GM12878 (cell line): ENCODE results near the gene CPT2. TPM values are rescaled to one million over a fixed set of nuclear protein-coding genes. Genes with fewer than 3 reads are reported as not detected.

ENCODE experiments used
- BACH1 ChIP-seq: fragments of 450-650 bp; IDR thresholded peaks from 2 replicates; pipeline ENCODE4 v1.6.1; 2017; ENCODE audit warnings: mild to moderate bottlenecking, borderline replicate concordance
- BCL11A ChIP-seq: IDR thresholded peaks from 2 replicates; pipeline ENCODE4 v1.6.1; 2011; ENCODE audit warnings: low read depth, low read length
- CBX3 ChIP-seq: fragments of 200-600 bp; sonication (generic); IDR thresholded peaks from 2 replicates; pipeline ENCODE4 v1.6.1; 2016; ENCODE audit warnings: low read depth, borderline replicate concordance
- CHD1 ChIP-seq: IDR thresholded peaks from 2 replicates; pipeline ENCODE4 v1.6.1; 2012; ENCODE audit warnings: low read depth, low read length, improper control_type of control experiment
- CHD4 ChIP-seq: fragments of 200-600 bp; sonication (generic); IDR thresholded peaks from 2 replicates; pipeline ENCODE4 v1.6.1; 2016; ENCODE audit warnings: mild to moderate bottlenecking
- E2F8 ChIP-seq: fragments of 450-650 bp; IDR thresholded peaks from 2 replicates; pipeline ENCODE4 v1.6.1; 2018; ENCODE audit warnings: mild to moderate bottlenecking, low read depth, moderate library complexity; ENCODE audit not compliant: partially characterized antibody
- FOS ChIP-seq: IDR thresholded peaks from 3 replicates; pipeline ENCODE4 v1.6.1; 2011; ENCODE audit warnings: borderline replicate concordance; ENCODE audit not compliant: insufficient read length; ENCODE audit errors: extremely low read depth
- GATAD2B ChIP-seq: fragments of 450-650 bp; conservative IDR thresholded peaks from 2 replicates; pipeline ENCODE4 v1.6.1; 2017; ENCODE audit warnings: low read depth, mild to moderate bottlenecking, moderate library complexity
- MAX ChIP-seq: IDR thresholded peaks from 2 replicates; pipeline ENCODE4 v1.6.1; 2012; ENCODE audit warnings: low read depth, low read length, improper control_type of control experiment
- MLLT1 ChIP-seq: fragments of 450-650 bp; IDR thresholded peaks from 2 replicates; pipeline ENCODE4 v1.6.1; 2016; ENCODE audit warnings: mild to moderate bottlenecking
- MTA2 ChIP-seq: fragments of 450-650 bp; IDR thresholded peaks from 2 replicates; pipeline ENCODE4 v1.6.1; 2016; ENCODE audit warnings: low read depth, mild to moderate bottlenecking, moderate library complexity
- MYC ChIP-seq: IDR thresholded peaks from 2 replicates; pipeline ENCODE4 v1.6.1; 2011; ENCODE audit warnings: mild to moderate bottlenecking, low read length, moderate library complexity, inconsistent platforms; ENCODE audit not compliant: insufficient read depth, insufficient replicate concordance, insufficient read length, severe bottlenecking
- NFYA ChIP-seq: IDR thresholded peaks from 2 replicates; pipeline ENCODE4 v1.6.1; 2011; ENCODE audit warnings: low read depth, mild to moderate bottlenecking, low read length, improper control_type of control experiment, borderline replicate concordance
- RAD21 ChIP-seq: IDR thresholded peaks from 2 replicates; pipeline ENCODE4 v1.6.1; 2011; ENCODE audit warnings: mild to moderate bottlenecking, low read depth, low read length, moderate library complexity; ENCODE audit not compliant: insufficient read depth
- REST ChIP-seq: IDR thresholded peaks from 2 replicates; pipeline ENCODE4 v1.6.1; 2012; ENCODE audit warnings: mild to moderate bottlenecking, low read depth, low read length
- RFX5 ChIP-seq: IDR thresholded peaks from 2 replicates; pipeline ENCODE4 v1.6.1; 2011; ENCODE audit warnings: low read depth, low read length, improper control_type of control experiment
- SMAD1 ChIP-seq: fragments of 450-650 bp; IDR thresholded peaks from 2 replicates; pipeline ENCODE4 v1.6.1; 2018; ENCODE audit warnings: mild to moderate bottlenecking, low read depth; ENCODE audit not compliant: partially characterized antibody
- SMAD5 ChIP-seq: IDR thresholded peaks from 2 replicates; pipeline ENCODE4 v1.6.1; 2016; ENCODE audit warnings: antibody characterized with exemption, low read depth
- SUPT20H ChIP-seq: IDR thresholded peaks from 2 replicates; pipeline ENCODE4 v1.6.1; 2011; ENCODE audit warnings: low read depth, mild to moderate bottlenecking, low read length, moderate library complexity, borderline replicate concordance; ENCODE audit not compliant: control insufficient read depth
- ZNF217 ChIP-seq: fragments of 450-650 bp; IDR thresholded peaks from 2 replicates; pipeline ENCODE4 v1.6.1; 2017; ENCODE audit warnings: antibody characterized with exemption, mild to moderate bottlenecking
- ZNF24 ChIP-seq: fragments of 450-650 bp; IDR thresholded peaks from 2 replicates; pipeline ENCODE4 v1.6.1; 2017; ENCODE audit warnings: antibody characterized with exemption, mild to moderate bottlenecking
- ZNF274 ChIP-seq: IDR thresholded peaks from one replicate; pipeline ENCODE4 v1.8.0; 2011; ENCODE audit not compliant: insufficient read length, insufficient read depth
- ZSCAN29 ChIP-seq: fragments of 450-650 bp; IDR thresholded peaks from 2 replicates; pipeline ENCODE4 v1.6.1; 2017; ENCODE audit warnings: mild to moderate bottlenecking, moderate library complexity
- polyA plus RNA-seq, 11 experiments: library from polyadenylated mRNA; depleted of rRNA in 4 of 11; unstranded in 6 of 11; stranded (reverse) in 5 of 11; fragments of >200 nt; fragmentation: Nextera tagmentation in 4 of 11; fragmentation: Illumina TruSeq in 1 of 11; extraction: Ambion mirVana in 4 of 11; extraction: Trizol in 1 of 11; gene quantifications; 1 replicate in 1 of 11; 2 replicates in 10 of 11; pipeline versions ENCODE4 v1.2.1 to v1.2.3, GENCODE V29; 2011 to 2016; ENCODE audit warnings: inconsistent platforms in 2 of 11, missing spikeins in 2 of 11, low read depth in 1 of 11
- total RNA-seq, 4 experiments: library from RNA; depleted of rRNA in 3 of 4; stranded (reverse); fragments of >200 nt in 3 of 4; fragmentation: Illumina TruSeq in 1 of 4; extraction: Trizol in 1 of 4; gene quantifications; 2 replicates each; pipeline versions ENCODE4 v1.2.1 to v1.2.3, GENCODE V29; 2013 to 2021

CPT2 gene
- total and polyA plus RNA-seq, 10 of the 15 experiments (the other 5 are each of a cell fraction or from before 2014, with no cell fraction given): 10.1 to 36.2 (median 26.3) TPM

GRCh38 chr1:53220171-53220961 is 23.7 kb downstream of the CPT2 start, which contains the start of gene CZIB (continued):
- TF ChIP-seq REST: 0 out of 2 replicates have a peak, but pooled peaks have one; percentile 27
- no peak for TF ChIP-seq CHD1
- TF ChIP-seq MTA2: no peak; the same call in 1 of the 2 replicates
- TF ChIP-seq SUPT20H: no peak
- no peak for TF ChIP-seq RFX5
- no peak for TF ChIP-seq NFYA
- no peak for TF ChIP-seq BCL11A
- TF ChIP-seq SMAD5: peak; percentile 86; the same call in 1 of the 2 replicates
- no peak for TF ChIP-seq RAD21
- TF ChIP-seq ZNF24: no peak
- TF ChIP-seq ZSCAN29: no peak
- peak; percentile 94 for TF ChIP-seq GATAD2B
- no peak for TF ChIP-seq CBX3
- peak; percentile 86 for TF ChIP-seq MYC
- no peak for TF ChIP-seq FOS
- TF ChIP-seq E2F8: no peak
- no peak for TF ChIP-seq ZNF274
- no peak for TF ChIP-seq ZNF217
- TF ChIP-seq MAX: peak; percentile 63; the same call in 1 of the 2 replicates
- 0 out of 2 replicates have a peak, but pooled peaks have one; percentile 52 for TF ChIP-seq MLLT1
- peak; percentile 85 for TF ChIP-seq BACH1
- no peak for TF ChIP-seq SMAD1
- TF ChIP-seq CHD4: no peak
